Endothelial cell of umbilical vein (primary cell): ENCODE results near the gene ZNF181. TPM values are rescaled to one million over a fixed set of nuclear protein-coding genes. Genes with fewer than 3 reads are reported as not detected.

Experiments
- BruUV-seq: library from RNA; stranded (reverse); fragments of 400-500 nt; replicated peaks from 2 replicates; lab custom pipeline; 2021; lab: Mats Ljungman, UMichigan
- CTCF ChIA-PET: fragments of 300-600, 350-600 bp; sonication (Branson Sonifier 250); formaldehyde crosslinking; loops from one replicate; lab custom pipeline; 2021; ENCODE audit warnings: antibody characterized with exemption, inconsistent platforms; lab: Charles Lee
- POLR2A ChIA-PET: fragments of 300-600, 350-600 bp; sonication (Branson Sonifier 250); formaldehyde crosslinking; loops from one replicate; lab custom pipeline; 2021; ENCODE audit warnings: antibody characterized with exemption, inconsistent platforms; lab: Charles Lee
- DNase-seq: peaks from one replicate; pipeline ENCODE4 v3.0.0-alpha.2; 2011; ENCODE audit warnings: low read depth, low spot score
- FAIRE-seq: peaks from 2 replicates; lab custom pipeline; 2011; peaks lifted over from hg19 to GRCh38; lab: Jason Lieb, UNC
- H2AFZ ChIP-seq: 2 replicates; pipeline ENCODE4 v1.6.0; 2012; ENCODE audit warnings: low read depth, low read length, control low read depth, inconsistent platforms
- H3K27ac ChIP-seq: 2 replicates; pipeline ENCODE4 v1.5.1; 2011; ENCODE audit warnings: low read depth, mild to moderate bottlenecking, control low read depth, low read length, moderate library complexity; ENCODE audit not compliant: insufficient read depth
- H3K27me3 ChIP-seq, 2 experiments: 2 replicates each; pipeline versions ENCODE4 v1.6.0 to v1.6.1; 2011; ENCODE audit warnings: low read length in 2 of 2, mixed read lengths in 1 of 2; ENCODE audit not compliant: control insufficient read depth in 2 of 2, insufficient read depth in 2 of 2
- H3K36me3 ChIP-seq, 2 experiments: 2 replicates in 1 of 2; 3 replicates in 1 of 2; pipeline ENCODE4 v1.5.1; 2011; ENCODE audit warnings: low read length in 2 of 2, mild to moderate bottlenecking in 1 of 2, moderate library complexity in 1 of 2; ENCODE audit not compliant: control insufficient read depth in 2 of 2, insufficient read depth in 2 of 2; ENCODE audit errors: extremely low read depth in 1 of 2
- H3K4me1 ChIP-seq: 3 replicates; pipeline ENCODE4 v1.5.1; 2011; ENCODE audit warnings: mild to moderate bottlenecking, low read length; ENCODE audit not compliant: control insufficient read depth, insufficient read depth; ENCODE audit errors: extremely low read depth
- H3K4me2 ChIP-seq: 2 replicates; pipeline ENCODE4 v1.6.1; 2011; ENCODE audit warnings: low read length, control low read depth, mixed read lengths; ENCODE audit not compliant: insufficient read depth
- H3K4me3 ChIP-seq, 3 experiments: fragments of 200-600 bp in 1 of 3; sonication (generic), shearing (Covaris generic) in 1 of 3; replicated peaks in 1 of 3; 2 replicates each; pipeline ENCODE4 v1.5.1; 2011 to 2016; ENCODE audit warnings: control low read depth in 3 of 3, low read length in 3 of 3, mild to moderate bottlenecking in 2 of 3, inconsistent platforms in 1 of 3, low read depth in 1 of 3, moderate library complexity in 1 of 3; ENCODE audit not compliant: insufficient read depth in 1 of 3
- H3K79me2 ChIP-seq: 2 replicates; pipeline ENCODE4 v1.6.0; 2012; ENCODE audit warnings: low read length, inconsistent platforms; ENCODE audit not compliant: control insufficient read depth, insufficient read depth
- H3K9ac ChIP-seq: replicated peaks from 2 replicates; pipeline ENCODE3; 2011; ENCODE audit warnings: low read length, control low read depth; ENCODE audit not compliant: insufficient read depth; ENCODE audit errors: extremely low read depth
- H3K9me1 ChIP-seq: replicated peaks from 3 replicates; pipeline ENCODE4 v1.6.0; 2011; ENCODE audit warnings: mild to moderate bottlenecking, low read length; ENCODE audit not compliant: control insufficient read depth, insufficient read depth; ENCODE audit errors: extremely low read depth
- H3K9me3 ChIP-seq: replicated peaks from 2 replicates; pipeline ENCODE4 v1.5.1; 2012; ENCODE audit warnings: low read length, inconsistent platforms; ENCODE audit not compliant: control insufficient read depth, insufficient read depth
- H4K20me1 ChIP-seq: replicated peaks from 2 replicates; pipeline ENCODE3; 2011; ENCODE audit warnings: mild to moderate bottlenecking, low read length; ENCODE audit not compliant: control insufficient read depth, insufficient read depth; ENCODE audit errors: extremely low read depth
- EZH2 ChIP-seq: IDR thresholded peaks from 2 replicates; pipeline ENCODE4 v1.6.1; 2012; ENCODE audit warnings: borderline replicate concordance, low read depth, mild to moderate bottlenecking, moderate library complexity, low read length, inconsistent platforms; ENCODE audit not compliant: severe bottlenecking
- FOS ChIP-seq: IDR thresholded peaks from 2 replicates; pipeline ENCODE4 v1.6.1; 2011; ENCODE audit warnings: mild to moderate bottlenecking, low read length, moderate library complexity, borderline replicate concordance; ENCODE audit not compliant: insufficient read depth
- GATA2 ChIP-seq: IDR thresholded peaks from 2 replicates; pipeline ENCODE4 v1.7.0; 2011; ENCODE audit warnings: low read depth, mild to moderate bottlenecking, moderate library complexity, mixed read lengths, low read length; ENCODE audit not compliant: insufficient read length, insufficient read depth
- JUN ChIP-seq: IDR thresholded peaks from 2 replicates; pipeline ENCODE4 v1.6.1; 2011; ENCODE audit warnings: borderline replicate concordance, low read depth; ENCODE audit not compliant: insufficient read length, insufficient read depth
- MYC ChIP-seq: IDR thresholded peaks from one replicate; pipeline ENCODE4 v1.6.1; 2011; ENCODE audit warnings: mild to moderate bottlenecking, low read depth, low read length
- POLR2A ChIP-seq: IDR thresholded peaks from 2 replicates; pipeline ENCODE4 v1.6.1; 2012; ENCODE audit warnings: low read depth, mild to moderate bottlenecking, control low read depth, low read length
- POLR2AphosphoS5 ChIP-seq: IDR thresholded peaks from 2 replicates; pipeline ENCODE4 v1.6.1; 2012; ENCODE audit warnings: low read depth, mild to moderate bottlenecking, control low read depth, low read length, moderate library complexity; ENCODE audit not compliant: insufficient read depth
- dilution Hi-C: fragments of 300-500 bp; cut with MboI; formaldehyde crosslinking; loops from one replicate; pipeline ENCODE4 v1.15.0; 2019; ENCODE audit warnings: low sequenced_read_pairs; ENCODE audit not compliant: extremely low pct_ligation_motif_present
- intact Hi-C: fragments of 100-400 bp; cut with micrococcal nuclease; formaldehyde crosslinking; loops from one replicate; pipeline ENCODE4 v1.10.0; 2022
- polyA plus RNA-seq, 4 experiments: library from polyadenylated mRNA; depleted of rRNA in 3 of 4; stranded (reverse) in 3 of 4; unstranded in 1 of 4; fragments of >200 nt; gene quantifications; 2 replicates each; pipeline versions ENCODE4 v1.2.1 to v1.2.3, GENCODE V29; 2011 to 2012; ENCODE audit warnings: missing spikeins in 1 of 4
- total RNA-seq: library from RNA; stranded (reverse); gene quantifications from 2 replicates; pipeline ENCODE4 v1.2.3, GENCODE V29; 2021
- TF ChIP-seq, protein P1 (sequence below), 2 donors: IDR thresholded peaks; 1 replicate in 1 of 2; 2 replicates in 1 of 2; pipeline ENCODE4 v1.5.1; 2011; ENCODE audit warnings: low read length in 2 of 2, mild to moderate bottlenecking in 2 of 2, moderate library complexity in 2 of 2, control low read depth in 1 of 2, inconsistent platforms in 1 of 2, low read depth in 1 of 2; ENCODE audit not compliant: insufficient read depth in 1 of 2; ENCODE audit errors: extremely low read depth in 1 of 2
- TF ChIP-seq, protein P2 (sequence below): IDR thresholded peaks from 2 replicates; pipeline ENCODE4 v1.6.1; 2011; ENCODE audit not compliant: insufficient read depth, insufficient read length

ZNF181 gene
- total and polyA plus RNA-seq, 2 donors (not counting 3 experiments of a cell fraction or from before 2014, with no cell fraction given) = 4.7 to 5.0 TPM

GRCh38 chr19:34757441-34757840 lies 23.4 kb downstream of the ZNF181 start:
- no peak for DNase-seq
- Histone ChIP-seq H3K36me3 (no peaks in the 10 kb centered on the region), H3K27me3 (no peaks in the 10 kb centered on the region), H3K4me1 (no peaks in the 10 kb centered on the region), H3K9me3 (peaks cover 24% of the 10 kb centered on the region), H4K20me1 (no peaks in the 10 kb centered on the region), H3K27ac (no peak overlapping the region), H3K9ac (no peak overlapping the region), H3K79me2 (no peaks in the 10 kb centered on the region), H3K9me1 (no peaks in the 10 kb centered on the region), H3K4me3 (no peak overlapping the region), H2AFZ (no peak overlapping the region), H3K4me2 (no peak overlapping the region)
- no peak for FAIRE-seq
- dilution Hi-C loops (no loop called here), intact Hi-C loops (no loop called here)
- TF ChIP-seq JUN (no peak), GATA2 (no peak), MYC (no peak), POLR2AphosphoS5 (no peak), POLR2A (no peak), FOS (no peak), EZH2 (no peak)
- TF ChIP-seq, protein P1, sequence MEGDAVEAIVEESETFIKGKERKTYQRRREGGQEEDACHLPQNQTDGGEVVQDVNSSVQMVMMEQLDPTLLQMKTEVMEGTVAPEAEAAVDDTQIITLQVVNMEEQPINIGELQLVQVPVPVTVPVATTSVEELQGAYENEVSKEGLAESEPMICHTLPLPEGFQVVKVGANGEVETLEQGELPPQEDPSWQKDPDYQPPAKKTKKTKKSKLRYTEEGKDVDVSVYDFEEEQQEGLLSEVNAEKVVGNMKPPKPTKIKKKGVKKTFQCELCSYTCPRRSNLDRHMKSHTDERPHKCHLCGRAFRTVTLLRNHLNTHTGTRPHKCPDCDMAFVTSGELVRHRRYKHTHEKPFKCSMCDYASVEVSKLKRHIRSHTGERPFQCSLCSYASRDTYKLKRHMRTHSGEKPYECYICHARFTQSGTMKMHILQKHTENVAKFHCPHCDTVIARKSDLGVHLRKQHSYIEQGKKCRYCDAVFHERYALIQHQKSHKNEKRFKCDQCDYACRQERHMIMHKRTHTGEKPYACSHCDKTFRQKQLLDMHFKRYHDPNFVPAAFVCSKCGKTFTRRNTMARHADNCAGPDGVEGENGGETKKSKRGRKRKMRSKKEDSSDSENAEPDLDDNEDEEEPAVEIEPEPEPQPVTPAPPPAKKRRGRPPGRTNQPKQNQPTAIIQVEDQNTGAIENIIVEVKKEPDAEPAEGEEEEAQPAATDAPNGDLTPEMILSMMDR (IDR thresholded peaks at IDR 0.05; ENCODE audit: extremely low read depth in 1 of 2, insufficient read depth in 1 of 2, low read depth in 1 of 2, low read length in 2 of 2) = no peak
- TF ChIP-seq, protein P2, sequence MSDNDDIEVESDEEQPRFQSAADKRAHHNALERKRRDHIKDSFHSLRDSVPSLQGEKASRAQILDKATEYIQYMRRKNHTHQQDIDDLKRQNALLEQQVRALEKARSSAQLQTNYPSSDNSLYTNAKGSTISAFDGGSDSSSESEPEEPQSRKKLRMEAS = no peak
- BruUV-seq = no TSS peak
- ChIA-PET POLR2A (no interaction called here), CTCF (no interaction called here)
